GM12874 (cell line): Measurements from ENCODE around the gene ZNF823.
A peak's percentile ranks its signal among the peaks of the same experiment; 100 is the strongest.

Experiments
- CTCF ChIP-seq: IDR thresholded peaks from 2 replicates; pipeline ENCODE4 v1.5.1; 2011; ENCODE audit warnings: low read depth, mild to moderate bottlenecking, control low read depth, low read length, moderate library complexity; ENCODE audit not compliant: insufficient read depth

The ZNF823 gene

GRCh38 chr19:11685676-11686650 is 52.8 kb downstream of the ZNF823 start:
- TF ChIP-seq CTCF, result no peak

DNA sequence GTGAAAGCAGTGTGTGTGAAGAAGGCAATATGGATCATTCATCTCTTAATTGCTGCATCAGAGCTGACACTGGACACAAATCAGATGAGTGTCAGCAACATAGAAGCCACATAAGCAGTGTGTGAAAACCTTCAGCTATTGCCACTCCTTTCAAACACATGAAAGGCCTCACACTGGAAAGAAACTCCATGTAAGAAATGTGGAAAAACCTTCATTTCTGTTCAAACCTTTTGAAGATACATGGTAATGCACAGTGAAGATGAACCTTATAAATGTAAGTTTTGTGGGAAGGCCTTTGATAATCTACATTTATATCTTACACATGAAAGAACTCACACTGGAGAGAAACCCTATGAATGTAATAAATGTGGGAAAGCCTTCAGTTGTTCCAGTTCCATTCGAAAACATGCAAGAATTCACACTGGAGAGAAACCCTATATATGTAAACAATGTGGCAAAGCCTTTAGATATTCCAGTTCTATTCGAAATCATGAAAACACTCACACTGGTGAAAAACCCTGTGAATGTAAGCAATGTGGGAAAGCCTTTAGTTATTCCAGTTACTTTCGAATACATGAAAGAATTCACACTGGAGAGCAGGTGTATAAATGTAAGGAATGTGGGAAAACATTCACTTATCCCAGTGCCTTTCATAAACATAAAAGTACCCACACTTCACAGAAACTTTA is 53.6 kb downstream of the ZNF823 start:
- TF ChIP-seq CTCF, result no peak

- TF ChIP-seq CTCF, result no peak
These were observed 58.0 kb downstream of the ZNF823 start for GRCh38 chr19:11680689-11681302.

DNA sequence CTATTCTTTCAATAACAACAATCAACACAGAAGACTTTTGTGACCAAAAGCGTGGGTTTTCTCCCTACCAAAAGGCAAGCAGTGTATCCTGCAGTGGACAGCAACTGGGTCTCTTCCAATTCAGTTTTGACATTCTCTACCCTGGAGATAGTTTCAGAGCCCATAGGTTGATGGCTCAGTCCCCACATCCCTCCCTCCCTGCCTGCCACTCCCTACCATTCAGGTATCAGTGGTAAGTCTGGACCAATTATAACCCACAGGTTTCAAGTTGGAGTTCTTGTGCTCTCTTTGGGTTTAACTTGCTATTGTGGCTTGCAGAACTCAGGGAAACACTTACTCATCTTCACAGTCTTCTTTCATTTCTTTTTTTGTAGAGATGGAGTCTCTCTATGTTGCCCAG is 60.2 kb downstream of the ZNF823 start:
- no peak for TF ChIP-seq CTCF

GRCh38 chr19:11675569-11675968 is 63.2 kb downstream of the ZNF823 start:
- TF ChIP-seq CTCF, result no peak

DNA sequence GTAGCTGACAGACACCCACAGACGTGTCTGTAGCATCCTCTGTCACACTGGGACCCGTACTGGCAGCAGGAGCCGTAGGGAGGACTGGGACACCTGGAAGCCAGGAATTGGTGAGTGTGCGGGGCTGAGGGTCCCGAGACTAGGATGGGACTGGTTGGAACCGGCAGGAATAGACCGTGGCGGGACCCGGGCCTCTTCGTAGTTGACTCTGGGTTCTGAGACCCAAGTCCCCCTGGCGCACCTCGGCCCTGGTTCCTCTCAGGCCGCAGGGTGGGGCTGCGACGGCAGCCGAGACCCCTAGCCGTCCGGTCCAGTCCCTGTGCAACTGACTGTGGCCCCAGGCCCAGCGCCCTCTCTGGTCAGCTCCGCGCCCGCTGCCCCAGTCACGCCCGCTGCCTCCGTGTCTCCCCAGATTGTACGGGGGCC is 64.7 kb downstream of the ZNF823 start:
- TF ChIP-seq CTCF, result no peak

GRCh38 chr19:11673608-11674041 is 65.1 kb downstream of the ZNF823 start:
- TF ChIP-seq CTCF, result 0 out of 2 replicates have a peak, but pooled peaks have one; percentile 16
